ENCODE measurements around the gene LRRC3C.
"Not testable (repeated sequence)": the region's sequence is repeated elsewhere in the genome, so short reads cannot be mapped to it uniquely, and the experiment has no call there.

LRRC3C gene

GRCh38 chr17:39946551-39947330, 19.2 kb downstream of the LRRC3C start:
- no peak for DNase-seq (ENCODE audit: low read depth in 2 of 2)

DNA sequence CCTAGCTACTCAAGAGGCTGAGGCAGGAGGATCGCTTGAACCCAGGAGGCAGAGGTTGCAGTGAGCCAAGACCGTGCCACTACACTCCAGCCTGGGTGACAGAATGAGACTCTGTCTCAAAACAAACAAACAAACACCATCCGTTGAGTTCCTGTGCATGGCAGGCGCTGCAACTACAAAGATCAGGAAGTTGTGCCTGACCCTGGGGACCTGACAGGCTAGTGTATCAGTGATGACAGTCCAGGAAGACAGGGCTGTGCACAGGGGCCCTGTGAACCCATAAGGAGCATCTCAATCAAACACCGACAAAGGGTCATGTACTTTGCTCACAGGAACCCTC, 20.9 kb downstream of the LRRC3C start:
- not testable (repeated sequence) for DNase-seq (ENCODE audit: low read depth in 2 of 2)

- DNase-seq (ENCODE audit: low read depth in 2 of 2): no peak
Measured at GRCh38 chr17:39949028-39949427, 21.5 kb downstream of the LRRC3C start.

GRCh38 chr17:39950871-39951348, 23.4 kb downstream of the LRRC3C start:
- DNase-seq (ENCODE audit: low read depth in 2 of 2): no peak

- no peak for DNase-seq (ENCODE audit: low read depth in 2 of 2)
Measured at GRCh38 chr17:39951924-39952679, 24.6 kb downstream of the LRRC3C start.

- DNase-seq (ENCODE audit: low read depth in 2 of 2): peak; percentile 73 to 92
Measured at GRCh38 chr17:39952680-39953470, 25.3 kb downstream of the LRRC3C start.

GRCh38 chr17:39953471-39953888, 25.9 kb downstream of the LRRC3C start:
- DNase-seq (ENCODE audit: low read depth in 2 of 2): no peak

DNA sequence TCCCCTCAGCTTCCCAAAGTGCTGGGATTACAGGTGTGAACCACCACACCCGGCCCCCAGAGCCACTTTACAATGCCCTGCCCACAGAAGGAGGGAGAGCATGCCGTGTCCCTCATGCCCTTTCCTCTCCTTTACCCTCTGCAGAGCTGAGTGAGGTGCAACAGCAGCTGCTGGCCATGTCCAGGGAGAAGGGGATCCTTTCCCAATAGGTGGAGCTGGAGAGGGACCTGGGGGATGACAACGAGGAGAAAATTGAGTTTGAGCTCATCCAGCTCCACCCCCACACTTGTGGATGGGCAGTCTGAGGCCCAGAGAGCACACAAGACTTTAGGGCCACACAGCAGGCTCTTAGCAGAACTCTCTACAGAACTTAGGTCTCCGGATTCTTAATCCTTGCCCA, 27.3 kb downstream of the LRRC3C start:
- no peak for DNase-seq (ENCODE audit: low read depth in 2 of 2)

GRCh38 chr17:39955726-39956225, 28.2 kb downstream of the LRRC3C start:
- DNase-seq (ENCODE audit: low read depth in 2 of 2): no peak

- DNase-seq (ENCODE audit: low read depth in 2 of 2): no peak
Measured at GRCh38 chr17:39960524-39961041, 33.1 kb downstream of the LRRC3C start.

DNA sequence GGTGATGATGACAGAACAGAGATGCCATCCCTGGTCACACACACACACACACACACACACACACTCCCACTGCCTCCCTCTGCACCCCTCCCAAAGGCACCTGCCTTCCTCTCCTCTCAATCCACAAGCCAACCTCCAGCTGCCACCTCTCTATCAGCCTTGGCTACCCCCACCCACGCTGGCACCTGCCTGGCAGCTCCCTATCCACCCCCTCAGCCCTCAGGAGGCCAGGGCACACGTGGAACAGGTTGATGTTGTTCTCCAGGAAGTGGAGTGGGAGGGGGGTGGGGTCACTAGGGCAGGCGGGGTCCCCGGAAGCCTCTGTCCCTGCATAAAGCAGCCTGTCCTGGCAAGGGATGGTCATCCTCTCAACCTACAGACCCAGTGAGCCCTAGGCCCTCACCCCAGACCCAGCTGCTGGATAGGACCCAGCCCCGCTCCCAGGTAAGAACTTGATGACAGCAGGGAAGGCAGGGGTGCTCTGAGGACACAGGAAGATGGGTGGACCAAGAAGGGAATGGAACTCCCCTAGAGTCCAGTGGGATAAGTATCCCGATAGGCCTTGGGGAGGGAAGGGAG, 35.2 kb downstream of the LRRC3C start, which contains the start of gene GSDMA:
Gene GSDMA (plus strand): TSS at position 363 of the 579 bp plus-strand sequence. CDS start 2,684 bp downstream, outside the sequence.
- no peak for DNase-seq (ENCODE audit: low read depth in 2 of 2)

- no peak for DNase-seq (ENCODE audit: low read depth in 2 of 2)
Measured at GRCh38 chr17:39963829-39964228, 36.3 kb downstream of the LRRC3C start.

GRCh38 chr17:39965017-39965699, 37.6 kb downstream of the LRRC3C start:
- DNase-seq (ENCODE audit: low read depth in 2 of 2): no peak

DNA sequence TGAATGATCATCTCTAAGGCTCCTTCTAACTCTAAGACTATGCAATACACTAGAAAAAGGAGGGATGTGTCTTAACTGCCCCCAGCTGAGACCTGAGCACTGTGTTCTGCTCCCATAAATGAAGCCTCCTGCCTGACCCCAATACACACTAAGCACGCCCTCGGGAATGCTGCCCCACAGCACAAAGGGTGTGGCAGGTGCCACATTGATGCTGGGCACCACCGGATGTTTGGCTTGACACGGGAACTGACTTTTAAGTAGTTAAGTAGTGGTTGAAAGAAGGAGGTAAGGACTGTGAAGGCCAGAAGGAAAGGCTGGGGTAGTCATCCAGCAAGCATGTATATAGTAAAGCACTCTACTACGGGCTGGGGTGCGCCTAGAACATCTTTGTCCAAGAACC, 39.2 kb downstream of the LRRC3C start:
- DNase-seq (ENCODE audit: low read depth in 2 of 2): no peak

GRCh38 chr17:39968761-39969160, 41.2 kb downstream of the LRRC3C start:
- DNase-seq (ENCODE audit: low read depth in 2 of 2): no peak

GRCh38 chr17:39969375-39969774, 41.8 kb downstream of the LRRC3C start:
- no peak for DNase-seq (ENCODE audit: low read depth in 2 of 2)

DNA sequence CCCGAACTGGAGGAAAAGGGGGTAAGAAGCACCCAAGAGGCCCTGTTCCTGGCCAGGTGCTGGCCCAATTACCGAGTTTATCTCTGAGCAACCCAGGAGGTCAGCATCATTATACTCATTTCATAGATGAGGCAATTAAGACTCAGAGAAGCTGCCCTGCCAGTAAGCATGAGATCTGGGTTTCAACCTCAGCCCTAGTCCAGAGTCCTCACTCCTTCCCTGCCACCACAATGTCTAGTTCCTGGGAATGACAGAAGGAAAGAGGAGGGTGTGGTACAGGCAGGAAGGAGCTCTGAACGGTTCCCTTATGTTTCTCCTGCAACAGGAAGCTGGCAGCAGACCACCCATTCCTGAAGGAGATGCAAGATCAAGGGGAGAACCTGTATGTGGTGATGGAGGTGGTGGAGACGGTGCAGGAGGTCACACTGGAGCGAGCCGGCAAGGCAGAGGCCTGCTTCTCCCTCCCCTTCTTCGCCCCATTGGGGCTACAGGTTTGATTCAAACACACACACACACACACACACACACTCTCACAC, 42.7 kb downstream of the LRRC3C start:
- no peak for DNase-seq (ENCODE audit: low read depth in 2 of 2)

DNA sequence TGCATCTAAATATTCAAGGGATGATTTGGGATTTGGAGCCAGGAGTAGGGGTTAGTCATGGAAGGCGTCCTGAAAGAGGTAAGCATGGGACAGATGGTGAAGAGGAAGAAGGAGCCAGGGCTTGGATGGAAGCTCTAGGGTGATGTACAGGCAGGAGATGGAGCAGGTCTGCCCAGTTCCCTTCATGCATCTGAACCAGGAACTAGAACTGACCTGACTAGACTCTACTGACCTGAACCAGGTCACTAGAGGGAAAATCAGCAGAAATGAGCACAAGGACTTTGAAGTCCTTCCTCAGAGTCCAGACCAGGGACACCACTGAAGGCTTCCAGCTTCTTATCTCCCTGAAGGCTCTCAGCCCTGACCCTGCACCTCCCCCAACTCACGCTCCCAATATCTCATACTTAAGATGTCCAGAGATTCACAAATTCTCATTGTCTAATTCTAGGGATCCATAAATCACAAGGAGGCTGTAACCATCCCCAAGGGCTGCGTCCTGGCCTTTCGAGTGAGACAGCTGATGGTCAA, 43.6 kb downstream of the LRRC3C start:
- no peak for DNase-seq (ENCODE audit: low read depth in 2 of 2)

GRCh38 chr17:39972271-39972670, 44.7 kb downstream of the LRRC3C start:
- DNase-seq (ENCODE audit: low read depth in 2 of 2): no peak

- no peak for DNase-seq (ENCODE audit: low read depth in 2 of 2)
Measured at GRCh38 chr17:39973496-39973895, 46.0 kb downstream of the LRRC3C start.

All from stimulated activated CD4-positive, alpha-beta T cell treated with anti-CD3 and anti-CD28 coated beads, Interleukin-12 subunit alpha, Interleukin-12 subunit beta, amount 100 ng/mL, for 24 hours (primary cell).